Measurements from ENCODE around the gene CFAP299.

The CFAP299 gene

GRCh38 chr4:80423553-80424224, 88.2 kb downstream of the CFAP299 start:
- no peak for TF ChIP-seq CTCF (IDR thresholded peaks at IDR 0.05)

- no peak for TF ChIP-seq CTCF (IDR thresholded peaks at IDR 0.05)
Observed at GRCh38 chr4:80424225-80424581, 88.7 kb downstream of the CFAP299 start.

- no peak for TF ChIP-seq CTCF (IDR thresholded peaks at IDR 0.05)
Observed at GRCh38 chr4:80425124-80426100, 89.9 kb downstream of the CFAP299 start.

GRCh38 chr4:80431203-80431965, 95.9 kb downstream of the CFAP299 start:
- no peak for TF ChIP-seq CTCF (IDR thresholded peaks at IDR 0.05)

- TF ChIP-seq CTCF (IDR thresholded peaks at IDR 0.05), result no peak
Observed at GRCh38 chr4:80434238-80434637, 98.7 kb downstream of the CFAP299 start.

GRCh38 chr4:80438016-80438415, 102.5 kb downstream of the CFAP299 start:
- no peak for TF ChIP-seq CTCF (IDR thresholded peaks at IDR 0.05)

- no peak for TF ChIP-seq CTCF (IDR thresholded peaks at IDR 0.05)
Observed at GRCh38 chr4:80446248-80446647, 110.7 kb downstream of the CFAP299 start.
